Caco-2 (cell line): ENCODE results near the gene LNPEP. TPM values are rescaled to one million over a fixed set of nuclear protein-coding genes. Genes with fewer than 3 reads are reported as not detected.

ENCODE experiments used
- BruUV-seq: library from RNA; stranded (reverse); fragments of 400-500 nt; replicated peaks from 2 replicates; lab custom pipeline; 2021; lab: Mats Ljungman, UMichigan
- CTCF ChIA-PET: fragments of 300-600 bp; sonication (Branson Sonifier 250); formaldehyde crosslinking; loops from one replicate; lab custom pipeline; 2022; ENCODE audit warnings: antibody characterized with exemption; lab: Charles Lee
- POLR2A ChIA-PET: fragments of 300-600 bp; sonication (Branson Sonifier 250); formaldehyde crosslinking; loops from one replicate; lab custom pipeline; 2022; ENCODE audit warnings: antibody characterized with exemption; lab: Charles Lee
- DNase-seq, 2 experiments: peaks; one replicate each; pipeline versions ENCODE4 v3.0.0 to v3.0.0-alpha.2; 2020 to 2022
- H3K27me3 ChIP-seq: replicated peaks from 2 replicates; pipeline ENCODE4 v1.6.0; 2011; ENCODE audit warnings: low read length; ENCODE audit not compliant: control insufficient read depth, insufficient read depth
- H3K36me3 ChIP-seq: 2 replicates; pipeline ENCODE4 v1.5.1; 2011; ENCODE audit warnings: low read length; ENCODE audit not compliant: control insufficient read depth, insufficient read depth
- H3K4me1 ChIP-seq: fragments of 250-450 bp; sonication (Bioruptor Pico); 2 replicates; pipeline ENCODE4 v1.5.1; 2020; ENCODE audit warnings: mild to moderate bottlenecking
- H3K4me3 ChIP-seq: 2 replicates; pipeline ENCODE4 v1.5.1; 2011; ENCODE audit warnings: low read depth, mild to moderate bottlenecking, control low read depth, low read length
- H3K9me3 ChIP-seq: fragments of 250-450 bp; sonication (Bioruptor Pico); 2 replicates; pipeline ENCODE4 v1.5.1; 2020; ENCODE audit warnings: mild to moderate bottlenecking, moderate library complexity
- H3K27ac Mint-ChIP-seq: one replicate; pipeline ENCODE4 v1.8.0; 2022; ENCODE audit warnings: mixed read lengths; ENCODE audit not compliant: unreplicated experiment
- H3K27me3 Mint-ChIP-seq: one replicate; pipeline ENCODE4 v1.8.0; 2022; ENCODE audit warnings: mixed read lengths; ENCODE audit not compliant: insufficient read depth, unreplicated experiment
- H3K36me3 Mint-ChIP-seq: one replicate; pipeline ENCODE4 v1.8.0; 2022; ENCODE audit warnings: mild to moderate bottlenecking, mixed read lengths; ENCODE audit not compliant: insufficient read depth, unreplicated experiment
- H3K4me1 Mint-ChIP-seq: one replicate; pipeline ENCODE4 v1.8.0; 2022; ENCODE audit warnings: low read depth, mixed read lengths; ENCODE audit not compliant: unreplicated experiment
- H3K4me3 Mint-ChIP-seq: one replicate; pipeline ENCODE4 v1.8.0; 2022; ENCODE audit warnings: mild to moderate bottlenecking, moderate library complexity, mixed read lengths; ENCODE audit not compliant: unreplicated experiment
- H3K9me3 Mint-ChIP-seq: one replicate; pipeline ENCODE4 v1.8.0; 2022; ENCODE audit warnings: mixed read lengths; ENCODE audit not compliant: unreplicated experiment
- intact Hi-C: fragments of 100-400 bp; cut with micrococcal nuclease; formaldehyde crosslinking; loops from one replicate; pipeline ENCODE4 v1.10.0; 2022; ENCODE audit not compliant: unreplicated experiment
- total RNA-seq: library from RNA; stranded (reverse); gene quantifications from 2 replicates; pipeline ENCODE4 v1.2.3, GENCODE V29; 2022
- TF ChIP-seq, protein P1 (sequence below), 2 experiments: fragments of 200-600 bp in 1 of 2; IDR thresholded peaks; 1 replicate in 1 of 2; 2 replicates in 1 of 2; pipeline versions ENCODE4 v1.5.1 to v1.8.0; 2011 to 2022; ENCODE audit warnings: antibody characterized with exemption in 1 of 2, control low read depth in 1 of 2, inconsistent platforms in 1 of 2, low read depth in 1 of 2, low read length in 1 of 2, mild to moderate bottlenecking in 1 of 2, moderate library complexity in 1 of 2; ENCODE audit not compliant: insufficient read depth in 1 of 2, severe bottlenecking in 1 of 2, unreplicated experiment in 1 of 2

Gene LNPEP
- total RNA-seq, 1 experiment from 2014 or later: 21.4 TPM

DNA sequence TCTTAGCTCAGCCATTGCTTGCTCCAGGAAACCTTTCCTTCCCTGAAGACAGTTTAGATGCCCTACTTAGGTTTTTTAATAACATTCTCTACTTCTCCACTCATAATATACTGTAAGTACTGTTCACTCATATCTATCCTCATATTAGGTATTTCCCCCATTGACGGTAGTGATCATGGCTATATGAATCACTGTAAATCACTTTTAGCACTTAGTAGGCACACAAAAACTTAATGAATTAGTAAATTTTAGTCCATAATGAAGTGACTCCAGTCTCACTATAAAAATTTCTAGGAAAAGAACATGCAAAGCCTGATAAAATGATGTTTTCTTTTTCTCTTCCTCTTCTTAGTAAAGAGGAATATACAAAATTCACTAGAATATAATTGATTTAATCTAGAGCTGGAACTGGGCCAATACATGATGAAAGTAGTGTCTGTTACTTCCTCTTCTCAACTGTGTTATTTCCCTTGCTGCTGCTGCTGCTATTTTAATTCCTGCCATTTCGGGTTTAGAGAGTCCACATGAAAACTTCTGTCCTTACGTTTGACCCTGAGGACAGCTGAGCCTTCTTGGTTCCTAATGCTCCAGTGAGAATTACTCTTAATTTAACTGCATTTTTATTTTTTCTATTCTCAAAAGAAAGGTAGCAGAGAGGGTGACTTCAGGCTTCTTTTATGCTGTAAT, 73.5 kb downstream of the LNPEP start:
- no peaks in the 10 kb centered on the region for H3K36me3 Mint-ChIP-seq
- Histone ChIP-seq H3K27me3 (no peaks in the 10 kb centered on the region), H3K4me3 (no peak overlapping the region), H3K4me1 (no peaks in the 10 kb centered on the region), H3K9me3 (no peaks in the 10 kb centered on the region), H3K36me3 (no peaks in the 10 kb centered on the region)
- H3K27me3 Mint-ChIP-seq: no peaks in the 10 kb centered on the region
- POLR2A ChIA-PET: no interaction called here
- DNase-seq: no peak
- H3K4me3 Mint-ChIP-seq: no peak overlapping the region
- no peaks in the 10 kb centered on the region for H3K9me3 Mint-ChIP-seq
- CTCF ChIA-PET: no interaction called here
- no TSS peak for BruUV-seq
- TF ChIP-seq, protein P1, sequence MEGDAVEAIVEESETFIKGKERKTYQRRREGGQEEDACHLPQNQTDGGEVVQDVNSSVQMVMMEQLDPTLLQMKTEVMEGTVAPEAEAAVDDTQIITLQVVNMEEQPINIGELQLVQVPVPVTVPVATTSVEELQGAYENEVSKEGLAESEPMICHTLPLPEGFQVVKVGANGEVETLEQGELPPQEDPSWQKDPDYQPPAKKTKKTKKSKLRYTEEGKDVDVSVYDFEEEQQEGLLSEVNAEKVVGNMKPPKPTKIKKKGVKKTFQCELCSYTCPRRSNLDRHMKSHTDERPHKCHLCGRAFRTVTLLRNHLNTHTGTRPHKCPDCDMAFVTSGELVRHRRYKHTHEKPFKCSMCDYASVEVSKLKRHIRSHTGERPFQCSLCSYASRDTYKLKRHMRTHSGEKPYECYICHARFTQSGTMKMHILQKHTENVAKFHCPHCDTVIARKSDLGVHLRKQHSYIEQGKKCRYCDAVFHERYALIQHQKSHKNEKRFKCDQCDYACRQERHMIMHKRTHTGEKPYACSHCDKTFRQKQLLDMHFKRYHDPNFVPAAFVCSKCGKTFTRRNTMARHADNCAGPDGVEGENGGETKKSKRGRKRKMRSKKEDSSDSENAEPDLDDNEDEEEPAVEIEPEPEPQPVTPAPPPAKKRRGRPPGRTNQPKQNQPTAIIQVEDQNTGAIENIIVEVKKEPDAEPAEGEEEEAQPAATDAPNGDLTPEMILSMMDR (IDR thresholded peaks at IDR 0.05; ENCODE audit: insufficient read depth in 1 of 2, low read depth in 1 of 2, low read length in 1 of 2, severe bottlenecking in 1 of 2, unreplicated experiment in 1 of 2): no peak
- intact Hi-C loops: no loop called here
- no peaks in the 10 kb centered on the region for H3K4me1 Mint-ChIP-seq
- no peak overlapping the region for H3K27ac Mint-ChIP-seq

DNA sequence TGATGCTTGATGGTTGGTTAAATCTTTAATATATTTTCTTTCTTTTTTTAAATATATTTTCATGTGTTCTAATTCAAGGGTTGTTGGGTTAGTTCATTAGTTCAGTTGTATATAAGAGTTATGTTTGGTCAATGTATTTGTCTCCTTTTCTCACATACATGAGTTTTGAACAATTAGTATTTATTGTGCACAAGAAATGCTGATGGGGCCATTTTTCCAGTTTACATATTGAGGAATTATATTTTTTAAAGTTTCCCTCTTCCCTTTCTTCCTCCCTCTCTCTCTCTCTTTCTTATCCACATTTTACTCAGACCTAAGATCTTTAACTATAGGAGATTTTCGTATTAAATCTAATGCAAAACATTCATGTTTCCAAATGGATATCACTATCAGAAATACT, 74.0 kb downstream of the LNPEP start:
- Mint-ChIP-seq H3K27me3 (no peaks in the 10 kb centered on the region), H3K9me3 (no peaks in the 10 kb centered on the region), H3K36me3 (peaks cover 4% of the 10 kb centered on the region), H3K27ac (no peak overlapping the region), H3K4me3 (no peak overlapping the region), H3K4me1 (no peaks in the 10 kb centered on the region)
- CTCF ChIA-PET: no interaction called here
- Histone ChIP-seq H3K36me3 (no peaks in the 10 kb centered on the region), H3K4me3 (no peak overlapping the region), H3K4me1 (no peaks in the 10 kb centered on the region), H3K9me3 (no peaks in the 10 kb centered on the region), H3K27me3 (no peaks in the 10 kb centered on the region)
- no TSS peak for BruUV-seq
- TF ChIP-seq, protein P1 (IDR thresholded peaks at IDR 0.05; ENCODE audit: insufficient read depth in 1 of 2, low read depth in 1 of 2, low read length in 1 of 2, severe bottlenecking in 1 of 2, unreplicated experiment in 1 of 2): no peak
- POLR2A ChIA-PET: no interaction called here
- no peak for DNase-seq
- intact Hi-C loops: no loop called here

DNA sequence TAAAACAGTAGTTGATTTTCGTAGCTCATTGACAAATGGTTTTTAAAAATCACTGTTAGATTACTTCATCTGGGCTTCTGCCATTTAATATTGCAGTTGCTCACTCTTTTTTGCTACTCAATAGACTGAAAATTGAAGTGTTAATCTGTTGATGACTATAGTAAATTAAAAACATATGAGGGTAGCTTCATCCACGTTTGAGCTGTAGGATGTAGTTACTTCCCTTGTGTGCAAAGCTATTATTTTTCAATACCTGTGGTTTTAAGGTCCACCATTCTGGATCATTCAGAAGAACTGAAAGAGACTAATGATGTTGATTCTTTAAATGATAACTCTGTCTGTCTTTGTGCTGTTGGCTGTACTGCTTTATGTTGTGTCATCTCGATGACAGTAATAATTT, 74.7 kb downstream of the LNPEP start:
- Histone ChIP-seq H3K36me3 (no peaks in the 10 kb centered on the region), H3K4me3 (no peak overlapping the region), H3K4me1 (no peaks in the 10 kb centered on the region), H3K9me3 (no peaks in the 10 kb centered on the region), H3K27me3 (no peaks in the 10 kb centered on the region)
- BruUV-seq: no TSS peak
- intact Hi-C loops: no loop called here
- no peak for DNase-seq
- ChIA-PET POLR2A (no interaction called here), CTCF (no interaction called here)
- Mint-ChIP-seq H3K4me1 (no peaks in the 10 kb centered on the region), H3K27ac (no peak overlapping the region), H3K27me3 (no peaks in the 10 kb centered on the region), H3K36me3 (peaks cover 8% of the 10 kb centered on the region), H3K9me3 (no peaks in the 10 kb centered on the region), H3K4me3 (no peak overlapping the region)
- TF ChIP-seq, protein P1 (IDR thresholded peaks at IDR 0.05; ENCODE audit: insufficient read depth in 1 of 2, low read depth in 1 of 2, low read length in 1 of 2, severe bottlenecking in 1 of 2, unreplicated experiment in 1 of 2): no peak
